ENCODE results near the gene RLBP1.

Gene RLBP1

DNA sequence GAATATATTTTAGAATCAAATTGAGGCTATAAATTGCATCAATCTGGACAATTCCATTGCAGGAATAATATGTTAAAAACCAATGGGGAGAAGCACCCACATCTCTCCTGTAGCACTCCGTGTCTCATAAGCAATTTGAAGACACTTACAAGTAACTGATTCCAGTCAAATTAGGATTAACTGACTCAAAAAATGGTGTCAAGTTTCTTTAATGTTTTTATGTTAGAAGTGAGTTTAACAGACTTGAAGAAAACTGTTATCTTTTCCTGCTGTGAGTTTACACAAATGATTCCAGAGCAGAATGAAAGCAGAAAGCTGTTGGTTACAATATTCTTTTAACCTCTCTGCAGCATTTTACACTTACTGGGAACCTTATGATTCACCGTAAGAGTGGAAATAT lies 23.2 kb downstream of the RLBP1 start:
- no peak overlapping the region for H4K8ac ChIP-seq (ENCODE audit: low read length)
- H3K4me2 ChIP-seq (ENCODE audit: low read length, poor library complexity, severe bottlenecking) = no peak overlapping the region
- H4K91ac ChIP-seq (ENCODE audit: low read length) = no peak overlapping the region
- no peak overlapping the region for H2BK15ac ChIP-seq (ENCODE audit: low read depth, poor library complexity, severe bottlenecking)
- H2AFZ ChIP-seq (ENCODE audit: low read depth, low read length) = no peak overlapping the region
- H2AK5ac ChIP-seq (ENCODE audit: low read length, severe bottlenecking) = no peak overlapping the region
- H2BK5ac ChIP-seq (ENCODE audit: low read depth, low read length, poor library complexity, severe bottlenecking) = no peak overlapping the region
- H3K9me3 ChIP-seq (ENCODE audit: control insufficient read depth, low read length) = no peaks in the 10 kb centered on the region
- H3K79me1 ChIP-seq (replicated peaks; ENCODE audit: low read length, poor library complexity, severe bottlenecking) = no peaks in the 10 kb centered on the region
- H3K9ac ChIP-seq (ENCODE audit: low read length) = no peak overlapping the region
- H3K14ac ChIP-seq (ENCODE audit: low read length in 2 of 2) = no peak overlapping the region
- WGBS = 83% methylated on average over 2 of the region's 2 CpGs
- no peak overlapping the region for H3K27ac ChIP-seq (ENCODE audit: low read length, poor library complexity, severe bottlenecking)
- H3K36me3 ChIP-seq (ENCODE audit: control insufficient read depth in 1 of 2, insufficient read depth in 2 of 2, low read depth in 1 of 2, low read length in 2 of 2) = peaks cover 33 to 76% of the 10 kb centered on the region in 2 experiments
- H2BK120ac ChIP-seq (ENCODE audit: low read depth, low read length) = no peak overlapping the region
- no peaks in the 10 kb centered on the region for H3K27me3 ChIP-seq (ENCODE audit: control insufficient read depth in 1 of 2, insufficient read depth in 1 of 2, low read length in 2 of 2)
- peaks cover 3% of the 10 kb centered on the region for H3K4me1 ChIP-seq (ENCODE audit: control insufficient read depth, insufficient read depth, low read depth, low read length)
- no peak overlapping the region for H3K23ac ChIP-seq (ENCODE audit: low read length in 2 of 2)
- H3K4me3 ChIP-seq (ENCODE audit: insufficient read depth in 1 of 2, low read depth in 1 of 2, low read length in 2 of 2) = no peak overlapping the region
- no peak for DNase-seq
- H2BK12ac ChIP-seq (ENCODE audit: low read length in 2 of 2) = no peak overlapping the region
- H3K18ac ChIP-seq (ENCODE audit: low read depth in 1 of 2, low read length in 2 of 2) = no peak overlapping the region
- H3K4ac ChIP-seq (ENCODE audit: low read depth in 1 of 2, low read length in 2 of 2) = no peak overlapping the region

DNA sequence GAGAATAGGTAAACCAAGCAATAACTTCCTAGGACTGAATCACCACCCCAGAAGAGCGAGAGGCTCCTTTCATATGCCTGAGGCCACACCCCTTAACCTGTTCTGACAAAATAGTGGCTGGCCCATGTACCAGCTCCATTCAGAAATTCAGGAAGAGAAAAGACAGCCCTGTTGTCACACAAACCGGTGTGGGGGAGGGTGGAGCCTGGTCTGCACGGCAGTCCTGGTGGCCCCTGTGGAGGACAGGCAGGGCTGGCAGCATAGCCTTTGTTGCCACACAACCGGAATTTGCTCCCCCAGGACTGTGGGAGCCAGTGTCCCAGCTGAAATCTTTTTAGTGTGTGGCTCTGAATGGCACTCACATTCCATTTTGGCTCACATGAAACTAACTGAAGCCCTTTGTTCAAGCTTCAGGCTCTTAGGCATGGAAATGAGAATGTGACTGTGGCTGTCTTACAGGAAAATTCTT lies 23.8 kb downstream of the RLBP1 start:
- H3K4me1 ChIP-seq (ENCODE audit: control insufficient read depth, insufficient read depth, low read depth, low read length) = peaks cover 3% of the 10 kb centered on the region
- H3K27me3 ChIP-seq (ENCODE audit: control insufficient read depth in 1 of 2, insufficient read depth in 1 of 2, low read length in 2 of 2) = no peaks in the 10 kb centered on the region
- H3K4me3 ChIP-seq (ENCODE audit: insufficient read depth in 1 of 2, low read depth in 1 of 2, low read length in 2 of 2) = no peak overlapping the region
- no peak overlapping the region for H2BK5ac ChIP-seq (ENCODE audit: low read depth, low read length, poor library complexity, severe bottlenecking)
- H2AFZ ChIP-seq (ENCODE audit: low read depth, low read length) = no peak overlapping the region
- H2AK5ac ChIP-seq (ENCODE audit: low read length, severe bottlenecking) = no peak overlapping the region
- DNase-seq = no peak
- no peak overlapping the region for H4K91ac ChIP-seq (ENCODE audit: low read length)
- no peak overlapping the region for H3K9ac ChIP-seq (ENCODE audit: low read length)
- no peak overlapping the region for H3K4me2 ChIP-seq (ENCODE audit: low read length, poor library complexity, severe bottlenecking)
- no peak overlapping the region for H2BK15ac ChIP-seq (ENCODE audit: low read depth, poor library complexity, severe bottlenecking)
- peak overlapping the region in 1 of 2 experiments; percentile 37 for H3K23ac ChIP-seq (ENCODE audit: low read length in 2 of 2)
- no peak overlapping the region for H3K27ac ChIP-seq (ENCODE audit: low read length, poor library complexity, severe bottlenecking)
- peaks cover 34 to 83% of the 10 kb centered on the region in 2 experiments for H3K36me3 ChIP-seq (ENCODE audit: control insufficient read depth in 1 of 2, insufficient read depth in 2 of 2, low read depth in 1 of 2, low read length in 2 of 2)
- H4K8ac ChIP-seq (ENCODE audit: low read length) = no peak overlapping the region
- no peak overlapping the region for H3K4ac ChIP-seq (ENCODE audit: low read depth in 1 of 2, low read length in 2 of 2)
- 48% methylated on average over 4 of the region's 4 CpGs for WGBS
- H2BK120ac ChIP-seq (ENCODE audit: low read depth, low read length) = no peak overlapping the region
- peak overlapping the region in 1 of 2 experiments; percentile 45 for H3K14ac ChIP-seq (ENCODE audit: low read length in 2 of 2)
- H3K18ac ChIP-seq (ENCODE audit: low read depth in 1 of 2, low read length in 2 of 2) = no peak overlapping the region
- no peaks in the 10 kb centered on the region for H3K79me1 ChIP-seq (replicated peaks; ENCODE audit: low read length, poor library complexity, severe bottlenecking)
- H3K9me3 ChIP-seq (ENCODE audit: control insufficient read depth, low read length) = no peaks in the 10 kb centered on the region
- no peak overlapping the region for H2BK12ac ChIP-seq (ENCODE audit: low read length in 2 of 2)

DNA sequence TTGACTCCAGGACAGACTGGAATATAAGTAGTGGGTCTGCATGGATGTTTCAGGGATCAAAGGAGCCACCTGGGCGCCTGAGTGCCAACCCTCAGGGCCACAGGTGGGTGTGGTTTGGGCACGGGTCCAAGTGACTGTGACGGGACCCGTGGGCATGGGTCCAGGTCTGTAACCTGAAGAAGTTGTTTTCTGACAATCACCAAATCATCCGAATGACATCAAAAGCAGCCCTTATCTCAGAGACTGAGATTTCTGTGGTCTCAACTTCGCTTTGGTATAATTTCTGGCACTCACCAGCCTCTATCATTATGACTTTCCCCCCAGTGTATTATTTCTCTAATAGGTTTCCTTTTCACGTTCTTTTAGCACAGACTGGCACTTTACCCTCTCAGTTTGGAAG lies 24.4 kb downstream of the RLBP1 start:
- no peak overlapping the region for H2BK12ac ChIP-seq (ENCODE audit: low read length in 2 of 2)
- H3K27ac ChIP-seq (ENCODE audit: low read length, poor library complexity, severe bottlenecking) = no peak overlapping the region
- no peak for DNase-seq
- H3K9ac ChIP-seq (ENCODE audit: low read length) = no peak overlapping the region
- no peak overlapping the region for H3K4me2 ChIP-seq (ENCODE audit: low read length, poor library complexity, severe bottlenecking)
- H2BK5ac ChIP-seq (ENCODE audit: low read depth, low read length, poor library complexity, severe bottlenecking) = no peak overlapping the region
- no peaks in the 10 kb centered on the region for H3K79me1 ChIP-seq (replicated peaks; ENCODE audit: low read length, poor library complexity, severe bottlenecking)
- H3K4me1 ChIP-seq (ENCODE audit: control insufficient read depth, insufficient read depth, low read depth, low read length) = peaks cover 3% of the 10 kb centered on the region
- H4K91ac ChIP-seq (ENCODE audit: low read length) = no peak overlapping the region
- no peak overlapping the region for H3K4me3 ChIP-seq (ENCODE audit: insufficient read depth in 1 of 2, low read depth in 1 of 2, low read length in 2 of 2)
- no peak overlapping the region for H3K18ac ChIP-seq (ENCODE audit: low read depth in 1 of 2, low read length in 2 of 2)
- no peak overlapping the region for H4K8ac ChIP-seq (ENCODE audit: low read length)
- H2AK5ac ChIP-seq (ENCODE audit: low read length, severe bottlenecking) = no peak overlapping the region
- 87% methylated on average over 7 of the region's 7 CpGs for WGBS
- no peaks in the 10 kb centered on the region for H3K9me3 ChIP-seq (ENCODE audit: control insufficient read depth, low read length)
- H2BK15ac ChIP-seq (ENCODE audit: low read depth, poor library complexity, severe bottlenecking) = no peak overlapping the region
- no peak overlapping the region for H3K14ac ChIP-seq (ENCODE audit: low read length in 2 of 2)
- no peaks in the 10 kb centered on the region for H3K27me3 ChIP-seq (ENCODE audit: control insufficient read depth in 1 of 2, insufficient read depth in 1 of 2, low read length in 2 of 2)
- no peak overlapping the region for H2AFZ ChIP-seq (ENCODE audit: low read depth, low read length)
- H2BK120ac ChIP-seq (ENCODE audit: low read depth, low read length) = no peak overlapping the region
- H3K4ac ChIP-seq (ENCODE audit: low read depth in 1 of 2, low read length in 2 of 2) = no peak overlapping the region
- H3K36me3 ChIP-seq (ENCODE audit: control insufficient read depth in 1 of 2, insufficient read depth in 2 of 2, low read depth in 1 of 2, low read length in 2 of 2) = peaks cover 34 to 87% of the 10 kb centered on the region in 2 experiments
- H3K23ac ChIP-seq (ENCODE audit: low read length in 2 of 2) = no peak overlapping the region

DNA sequence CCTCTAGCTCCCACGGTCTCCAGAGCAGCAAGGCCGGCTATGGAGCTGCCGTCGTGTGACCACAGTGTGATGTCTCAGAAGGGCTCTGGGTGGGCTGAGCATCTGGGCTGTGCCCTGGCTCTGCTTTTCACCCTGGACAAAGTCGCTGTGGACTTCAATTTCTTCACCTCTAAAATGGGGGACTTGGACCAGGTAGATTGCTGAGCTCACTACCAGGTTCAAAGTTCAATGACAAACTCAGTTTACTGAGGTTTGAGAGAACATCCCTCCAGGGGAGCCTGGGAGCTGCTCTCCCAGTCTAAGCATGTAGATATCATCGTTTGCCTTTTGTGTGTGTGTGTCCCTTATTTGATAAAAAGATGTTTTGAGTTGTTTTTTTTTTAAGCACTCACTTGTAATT lies 25.1 kb downstream of the RLBP1 start:
- Histone ChIP-seq H3K23ac (ENCODE audit: low read length in 2 of 2) (no peak overlapping the region), H3K79me1 (replicated peaks; ENCODE audit: low read length, poor library complexity, severe bottlenecking) (no peaks in the 10 kb centered on the region), H2BK5ac (ENCODE audit: low read depth, low read length, poor library complexity, severe bottlenecking) (no peak overlapping the region), H3K27ac (ENCODE audit: low read length, poor library complexity, severe bottlenecking) (no peak overlapping the region), H3K27me3 (ENCODE audit: control insufficient read depth in 1 of 2, insufficient read depth in 1 of 2, low read length in 2 of 2) (no peaks in the 10 kb centered on the region), H3K4me2 (ENCODE audit: low read length, poor library complexity, severe bottlenecking) (no peak overlapping the region), H3K9me3 (ENCODE audit: control insufficient read depth, low read length) (no peaks in the 10 kb centered on the region), H3K36me3 (ENCODE audit: control insufficient read depth in 1 of 2, insufficient read depth in 2 of 2, low read depth in 1 of 2, low read length in 2 of 2) (peaks cover 31 to 91% of the 10 kb centered on the region in 2 experiments), H3K4me3 (ENCODE audit: insufficient read depth in 1 of 2, low read depth in 1 of 2, low read length in 2 of 2) (no peak overlapping the region), H4K91ac (ENCODE audit: low read length) (no peak overlapping the region), H4K8ac (ENCODE audit: low read length) (no peak overlapping the region), H2BK15ac (ENCODE audit: low read depth, poor library complexity, severe bottlenecking) (no peak overlapping the region), H2BK12ac (ENCODE audit: low read length in 2 of 2) (no peak overlapping the region), H3K9ac (ENCODE audit: low read length) (peak overlapping the region; percentile 14), H3K14ac (ENCODE audit: low read length in 2 of 2) (no peak overlapping the region), H3K18ac (ENCODE audit: low read depth in 1 of 2, low read length in 2 of 2) (no peak overlapping the region), H2AFZ (ENCODE audit: low read depth, low read length) (no peak overlapping the region), H2AK5ac (ENCODE audit: low read length, severe bottlenecking) (no peak overlapping the region), H3K4ac (ENCODE audit: low read depth in 1 of 2, low read length in 2 of 2) (no peak overlapping the region), H2BK120ac (ENCODE audit: low read depth, low read length) (no peak overlapping the region), H3K4me1 (ENCODE audit: control insufficient read depth, insufficient read depth, low read depth, low read length) (peaks cover 3% of the 10 kb centered on the region)
- no peak for DNase-seq
- WGBS = 97% methylated on average over 6 of the region's 6 CpGs
